Fibroblast of mammary gland (primary cell): Measurements from ENCODE around the gene DPP9.

Source experiments
- DNase-seq: peaks from one replicate; pipeline ENCODE4 v3.0.0-alpha.2; 2010; ENCODE audit warnings: low read depth
- H3K4me3 ChIP-seq: 2 replicates; pipeline ENCODE4 v1.5.1; 2011; ENCODE audit warnings: low read depth, mild to moderate bottlenecking, low read length, moderate library complexity; ENCODE audit not compliant: control insufficient read depth
- CTCF ChIP-seq: conservative IDR thresholded peaks from 2 replicates; pipeline ENCODE4 v1.5.1; 2011; ENCODE audit warnings: low read depth, low read length, inconsistent platforms; ENCODE audit not compliant: control insufficient read depth, insufficient read depth

DPP9 gene

GRCh38 chr19:4760285-4760650 is 36.6 kb upstream of the DPP9 start:
- no peak overlapping the region for H3K4me3 ChIP-seq
- no peak for DNase-seq

GRCh38 chr19:4759388-4760284 is 36.0 kb upstream of the DPP9 start:
- DNase-seq, result peak; percentile 77
- no peak for TF ChIP-seq CTCF
- peak overlapping the region; percentile 12 for H3K4me3 ChIP-seq

More at GRCh38 chr19:4760285-4760650, 36.6 kb upstream of the DPP9 start:
- no peak for TF ChIP-seq CTCF

GRCh38 chr19:4758659-4759058 is 35.0 kb upstream of the DPP9 start:
- no peak overlapping the region for H3K4me3 ChIP-seq
- no peak for TF ChIP-seq CTCF
- DNase-seq, result no peak

GRCh38 chr19:4758082-4758481 is 34.4 kb upstream of the DPP9 start:
- H3K4me3 ChIP-seq, result no peak overlapping the region
- no peak for TF ChIP-seq CTCF
- no peak for DNase-seq

GRCh38 chr19:4755459-4755858 is 31.8 kb upstream of the DPP9 start:
- DNase-seq, result no peak
- H3K4me3 ChIP-seq, result no peak overlapping the region
- no peak for TF ChIP-seq CTCF

GRCh38 chr19:4754248-4754647 is 30.6 kb upstream of the DPP9 start:
- no peak for TF ChIP-seq CTCF
- H3K4me3 ChIP-seq, result no peak overlapping the region
- no peak for DNase-seq
